Suppressor macrophage treated with lipopolysaccharide for 1 hour (primary cell): ENCODE results near the gene SLC25A25.
"Not testable (repeated sequence)": the region's sequence is repeated elsewhere in the genome, so short reads cannot be mapped to it uniquely, and the experiment has no call there.

ENCODE experiments used
- DNase-seq, 3 donors: peaks; one replicate each; pipeline ENCODE4 v3.0.0-alpha.2; 2020 to 2022

Gene SLC25A25

DNA sequence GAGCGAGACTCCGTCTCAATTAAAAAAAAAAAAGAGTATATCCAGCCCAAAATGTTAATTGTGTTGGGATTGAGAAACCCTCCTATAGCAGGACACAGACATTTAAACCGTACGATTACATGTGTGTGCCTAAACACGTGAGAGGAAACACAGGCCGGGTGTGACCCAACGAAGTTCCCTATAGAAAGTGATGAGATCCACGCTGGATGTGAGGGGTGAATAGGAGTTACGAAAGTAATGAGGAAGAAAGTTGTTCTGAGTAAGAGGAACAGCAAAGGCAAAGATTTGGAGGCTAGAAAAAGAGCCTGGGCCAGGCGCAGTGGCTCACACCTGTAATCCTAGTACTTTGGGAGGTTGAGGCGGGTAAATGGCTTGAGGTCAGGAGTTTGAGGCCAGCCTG is 14.5 kb upstream of the SLC25A25 start:
- DNase-seq, result peak; percentile 90 to 96 (median 94)

DNA sequence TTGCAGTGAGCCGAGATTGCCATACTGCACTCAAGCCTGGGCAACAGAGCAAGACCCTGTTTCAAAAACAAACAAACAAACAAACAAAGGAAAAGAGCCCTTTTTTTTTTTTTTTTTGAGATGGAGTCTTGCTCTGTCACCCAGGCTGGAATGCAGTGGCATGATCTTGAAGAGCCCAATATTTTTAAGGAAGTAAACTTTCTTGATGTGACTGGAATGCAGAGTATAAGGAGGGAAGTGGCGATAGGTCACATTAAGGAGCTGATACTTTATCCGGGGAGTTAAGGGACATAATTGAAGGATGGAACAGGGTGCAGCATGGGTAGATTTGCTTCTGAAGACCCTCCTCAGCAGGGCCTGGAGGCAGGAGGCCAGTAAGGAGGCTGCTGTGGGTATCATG is 13.9 kb upstream of the SLC25A25 start:
- peak; percentile 36 to 62 (median 56) for DNase-seq

GRCh38 chr9:128055344-128056040 is 12.5 kb upstream of the SLC25A25 start:
- peak; percentile 64 to 72 (median 69) for DNase-seq

DNA sequence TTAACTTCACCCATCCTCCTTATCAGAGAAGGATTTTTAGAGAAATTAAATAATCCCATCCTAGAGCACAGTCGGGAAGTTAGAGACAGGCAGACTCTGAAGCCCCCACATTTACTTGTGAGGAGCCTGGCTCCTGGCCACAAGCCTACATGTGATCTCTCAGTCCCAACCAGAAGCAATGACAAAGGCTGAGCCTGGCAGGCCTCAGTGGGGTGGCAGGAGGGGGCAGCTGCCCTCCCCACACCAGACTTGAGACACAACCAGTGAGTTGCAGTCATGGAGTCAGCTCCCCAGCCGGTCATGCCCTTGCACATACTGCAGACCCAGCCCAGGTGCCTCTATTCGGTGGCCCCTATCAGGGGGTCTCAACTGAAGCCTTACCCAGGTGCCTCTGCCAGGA is 11.9 kb upstream of the SLC25A25 start:
- no peak for DNase-seq

- DNase-seq, result no peak
Measured at GRCh38 chr9:128056887-128057723, 10.9 kb upstream of the SLC25A25 start.

DNA sequence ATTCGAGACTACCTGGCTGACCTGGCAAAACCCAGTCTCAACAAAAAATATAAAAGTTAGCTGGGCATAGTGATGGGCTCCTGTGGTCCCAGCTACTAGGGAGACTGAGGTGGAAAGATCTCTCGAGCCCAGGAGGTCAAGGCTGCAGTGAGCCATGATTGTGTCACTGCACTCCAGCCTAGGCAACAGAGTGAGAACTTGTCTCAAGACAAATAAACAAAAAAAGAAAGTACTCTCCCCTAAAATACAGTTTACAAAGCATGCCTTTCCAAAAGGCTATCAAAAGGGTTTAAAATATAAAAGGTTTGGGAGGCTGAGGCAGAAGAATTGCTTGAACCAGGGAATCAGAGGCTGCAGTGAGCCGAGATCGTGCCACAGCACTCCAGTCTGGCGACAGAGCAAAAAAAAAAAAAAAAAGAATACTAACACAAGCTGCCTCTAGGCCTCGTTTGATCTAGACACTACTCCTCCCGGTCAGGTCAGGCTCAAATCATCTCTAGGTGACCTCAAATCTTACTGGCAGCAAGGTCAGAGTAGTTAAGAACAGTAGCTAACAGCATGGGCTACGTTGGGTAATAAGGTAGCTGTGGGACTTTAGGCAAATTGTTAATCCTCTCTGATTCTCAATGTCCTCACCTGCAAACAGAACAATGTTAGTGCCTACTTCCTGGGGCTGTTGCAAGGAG is 10.2 kb upstream of the SLC25A25 start:
- DNase-seq, result no peak

DNA sequence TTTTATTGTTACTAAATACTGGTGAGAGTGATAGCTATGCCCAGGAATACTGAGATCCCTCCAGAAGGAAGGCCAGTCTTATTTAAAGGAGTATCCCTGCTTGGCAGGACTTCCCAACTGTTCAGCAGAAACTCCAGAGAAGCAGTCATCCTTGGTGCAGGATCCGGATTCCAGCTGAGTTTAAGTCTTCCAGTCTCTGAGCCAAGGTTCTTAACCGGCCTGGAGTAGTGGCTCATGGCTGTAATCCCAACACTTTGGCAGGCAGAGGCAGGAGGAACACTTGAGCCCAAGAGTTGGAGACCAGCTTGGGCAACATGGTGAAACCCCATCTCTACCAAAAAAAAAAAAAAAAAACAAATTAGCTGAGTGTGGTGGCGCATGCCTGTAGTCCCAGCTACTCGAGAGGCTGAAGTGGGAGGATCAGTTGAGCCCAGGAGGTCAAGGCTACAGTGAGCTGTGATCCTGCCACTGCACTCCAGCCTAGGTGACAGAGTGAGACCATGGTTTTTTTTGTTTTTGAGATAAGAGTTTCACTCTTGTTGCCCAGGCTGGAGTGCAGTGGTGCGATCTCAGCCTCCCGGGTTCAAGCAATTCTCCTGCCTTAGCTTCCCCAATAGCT is 8.6 kb upstream of the SLC25A25 start:
- DNase-seq, result no peak

- DNase-seq, result peak; percentile 41 to 47 (median 43)
Measured at GRCh38 chr9:128061275-128061960, 6.6 kb upstream of the SLC25A25 start.

DNA sequence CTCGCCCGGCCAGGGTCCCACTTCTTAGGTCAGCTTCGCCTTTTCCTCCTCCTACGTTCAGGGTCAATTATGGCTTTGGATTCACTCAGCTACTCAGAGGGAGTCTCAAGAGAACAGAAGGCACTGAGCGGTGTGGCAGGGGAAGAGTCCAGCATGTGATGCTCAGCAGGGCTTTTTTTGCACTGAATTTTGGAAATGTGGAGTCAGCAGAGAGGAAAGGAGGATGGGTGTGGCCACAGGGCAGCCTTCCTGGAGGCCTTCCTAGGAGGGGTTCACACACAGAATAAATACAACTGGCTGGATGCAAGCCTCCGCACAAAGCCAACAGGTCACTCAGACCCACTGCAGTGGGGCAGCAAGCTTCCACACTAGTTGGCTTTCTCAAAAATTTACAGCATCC is 5.8 kb upstream of the SLC25A25 start:
- no peak for DNase-seq

GRCh38 chr9:128062846-128063831 is 4.9 kb upstream of the SLC25A25 start:
- no peak for DNase-seq

DNA sequence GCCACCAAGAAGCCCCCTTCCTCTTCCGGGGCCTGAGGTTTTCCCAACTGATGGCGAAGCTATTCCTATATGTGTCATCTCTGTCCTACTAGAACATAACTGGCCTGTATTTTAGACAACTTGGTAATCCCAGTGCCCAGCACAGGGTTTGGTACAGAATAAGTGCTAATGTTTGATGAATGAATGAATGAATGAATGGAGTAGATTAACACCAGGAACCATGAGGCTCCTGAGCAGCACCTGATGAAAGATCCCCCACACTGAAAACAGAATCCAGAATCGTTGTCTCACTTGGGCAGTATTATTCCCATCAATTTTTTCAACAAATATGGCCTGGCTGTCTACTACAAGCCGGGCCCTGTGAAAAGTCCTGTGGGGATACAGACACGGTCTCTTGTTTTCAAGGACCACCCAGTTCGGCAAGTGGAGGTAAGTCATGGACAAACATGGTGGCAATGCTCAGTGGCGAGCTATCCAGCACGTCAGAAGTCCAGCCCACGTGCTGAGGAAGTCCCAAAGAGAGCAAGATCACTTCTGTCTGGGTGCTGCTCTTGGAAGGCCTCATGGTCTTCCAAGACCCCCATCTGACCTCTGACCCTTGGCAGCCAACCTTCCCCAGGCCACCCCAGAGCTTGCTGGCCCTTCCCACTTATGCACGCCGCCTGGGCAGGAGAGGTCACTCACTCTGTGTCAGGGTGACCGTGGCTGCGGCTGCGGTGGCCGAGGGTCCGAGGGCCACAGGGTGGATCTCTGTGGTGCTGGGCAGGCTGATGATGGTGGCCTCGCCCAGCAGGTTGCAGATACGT is 1.9 kb upstream of the SLC25A25 start:
- no peak for DNase-seq

- DNase-seq, result peak; percentile 98 to 100 (median 99)
Measured at GRCh38 chr9:128066713-128067644, 1.1 kb upstream of the SLC25A25 start, which contains the start of gene NAIF1. NAIF1 (minus strand) TSS chr9:128067320; CDS start chr9:128067101, 219 bp downstream.

- peak; percentile 73 to 81 (median 81) for DNase-seq
Measured at GRCh38 chr9:128068386-128069205, 564 bp downstream of the SLC25A25 start.

- DNase-seq, result no peak
Measured at GRCh38 chr9:128070874-128071273, 2.8 kb downstream of the SLC25A25 start.

DNA sequence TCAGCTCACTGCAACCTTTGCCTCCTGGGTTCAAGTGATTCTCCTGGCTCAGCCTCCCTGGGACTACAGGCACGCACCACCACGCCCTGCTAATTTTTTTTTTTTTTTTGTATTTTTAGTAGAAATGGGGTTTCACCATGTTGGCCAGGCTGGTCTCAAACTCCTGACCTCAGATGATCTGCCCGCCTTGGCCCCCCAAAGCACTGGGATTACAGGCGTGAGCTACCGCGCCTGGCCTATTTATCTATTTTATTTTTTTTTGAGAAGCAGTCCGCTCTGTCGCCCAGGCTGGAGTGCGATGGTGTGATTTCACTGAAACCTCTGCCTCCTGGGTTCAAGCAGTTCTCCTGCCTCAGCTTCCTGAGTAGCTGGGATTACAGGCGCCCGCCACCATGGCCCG is 3.4 kb downstream of the SLC25A25 start:
- DNase-seq, result not testable (repeated sequence)

- peak; percentile 97 to 99 (median 99) for DNase-seq
Measured at GRCh38 chr9:128072144-128073021, 4.4 kb downstream of the SLC25A25 start.
